SJCRH30 (cell line): ENCODE data around the gene EDEM2. TPM values are rescaled to one million over a fixed set of nuclear protein-coding genes. Genes with fewer than 3 reads are reported as not detected.
"Not testable (repeated sequence)": the region's sequence is repeated elsewhere in the genome, so short reads cannot be mapped to it uniquely, and the experiment has no call there.

Experiments used
- DNase-seq, 2 experiments: peaks; one replicate each; pipeline ENCODE4 v3.0.0-alpha.2; 2015 to 2020
- H3K27ac ChIP-seq: fragments of 250-450 bp; sonication (Bioruptor Pico); 2 replicates; pipeline ENCODE4 v1.5.1; 2020; ENCODE audit warnings: mild to moderate bottlenecking, moderate library complexity
- H3K27me3 ChIP-seq: fragments of 250-450 bp; sonication (Bioruptor Pico); 2 replicates; pipeline ENCODE4 v1.5.1; 2020; ENCODE audit warnings: mild to moderate bottlenecking, moderate library complexity
- H3K36me3 ChIP-seq: fragments of 250-450 bp; sonication (Bioruptor Pico); 2 replicates; pipeline ENCODE4 v1.5.1; 2020; ENCODE audit warnings: mild to moderate bottlenecking, moderate library complexity
- H3K4me1 ChIP-seq: fragments of 250-450 bp; sonication (Bioruptor Pico); 2 replicates; pipeline ENCODE4 v1.5.1; 2020; ENCODE audit warnings: mild to moderate bottlenecking, moderate library complexity
- H3K4me3 ChIP-seq: fragments of 250-450 bp; sonication (Bioruptor Pico); 2 replicates; pipeline ENCODE4 v1.5.1; 2020; ENCODE audit warnings: mild to moderate bottlenecking, moderate library complexity
- H3K9me3 ChIP-seq: fragments of 250-450 bp; sonication (Bioruptor Pico); replicated peaks from 2 replicates; pipeline ENCODE4 v1.5.1; 2020; ENCODE audit warnings: mild to moderate bottlenecking, moderate library complexity
- total RNA-seq: library from RNA; depleted of rRNA; stranded (reverse); fragments of >200 nt; shearing (Covaris generic); gene quantifications from 2 replicates; pipeline ENCODE4 v1.2.3, GENCODE V29; 2014

The EDEM2 gene
- total RNA-seq, 1 experiment from 2014 or later = 19.2 TPM

GRCh38 chr20:35092524-35093266, 54.4 kb downstream of the EDEM2 start, which contains the start of gene TRPC4AP:
Gene TRPC4AP, minus strand, starts transcription at chr20:35092807. Its CDS starts 26 bp downstream, at chr20:35092781.
- H3K9me3 ChIP-seq = 0 out of 2 replicates have a peak, but pooled peaks cover 2% of the 10 kb centered on the region
- H3K36me3 ChIP-seq = peaks cover under 1% of the 10 kb centered on the region; the same call in 1 of the 2 replicates

GRCh38 chr20:35091816-35092523, 55.2 kb downstream of the EDEM2 start:
- Histone ChIP-seq H3K27ac (peak overlapping the region; percentile 68), H3K4me1 (peaks cover 17% of the 10 kb centered on the region; the same call in 1 of the 2 replicates), H3K4me3 (peak overlapping the region; percentile 77), H3K9me3 (0 out of 2 replicates have a peak, but pooled peaks cover 2% of the 10 kb centered on the region), H3K36me3 (peaks cover 4% of the 10 kb centered on the region; the same call in 1 of the 2 replicates), H3K27me3 (no peaks in the 10 kb centered on the region)
- peak; percentile 49 to 76 for DNase-seq

More at GRCh38 chr20:35092524-35093266, 54.4 kb downstream of the EDEM2 start, which contains the start of gene TRPC4AP:
- Histone ChIP-seq H3K4me3 (peak within 1 kb of the TSS; percentile 77), H3K4me1 (peaks cover 14% of the 10 kb centered on the region; the same call in 1 of the 2 replicates), H3K27ac (peak within 1 kb of the TSS; percentile 68), H3K27me3 (no peaks in the 10 kb centered on the region)
- peak; percentile 94 to 98 for DNase-seq

GRCh38 chr20:35088231-35089145, 58.6 kb downstream of the EDEM2 start:
- DNase-seq = no peak
- Histone ChIP-seq H3K4me3 (no peak overlapping the region), H3K9me3 (no peaks in the 10 kb centered on the region), H3K36me3 (peaks cover 10% of the 10 kb centered on the region; the same call in 1 of the 2 replicates), H3K27me3 (no peaks in the 10 kb centered on the region), H3K4me1 (peaks cover 4% of the 10 kb centered on the region; the same call in 1 of the 2 replicates), H3K27ac (no peak overlapping the region)

DNA sequence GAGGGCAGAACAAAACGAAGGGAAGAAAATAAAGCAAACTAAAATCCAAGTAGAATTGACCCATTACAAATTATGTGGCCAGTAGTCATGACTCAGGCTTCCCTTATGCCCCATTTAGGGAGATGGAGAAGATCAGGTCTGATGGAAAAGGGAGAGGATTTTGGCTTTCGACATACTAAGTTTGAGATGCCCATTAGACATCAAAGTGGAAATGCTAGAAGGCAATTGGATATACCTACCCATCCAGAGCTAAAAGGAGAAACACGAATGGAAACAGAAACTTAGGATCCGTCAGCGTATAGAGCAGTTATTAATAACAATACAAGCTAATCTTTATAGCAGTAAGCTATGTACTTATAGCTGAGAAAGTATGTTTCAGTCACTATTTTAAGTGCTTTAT, 59.3 kb downstream of the EDEM2 start:
- DNase-seq = no peak
- no peaks in the 10 kb centered on the region for H3K27me3 ChIP-seq
- H3K4me3 ChIP-seq = no peak overlapping the region
- H3K9me3 ChIP-seq = no peaks in the 10 kb centered on the region
- H3K4me1 ChIP-seq = peaks cover 3% of the 10 kb centered on the region; the same call in 1 of the 2 replicates
- peaks cover 10% of the 10 kb centered on the region; the same call in 1 of the 2 replicates for H3K36me3 ChIP-seq
- H3K27ac ChIP-seq = no peak overlapping the region

DNA sequence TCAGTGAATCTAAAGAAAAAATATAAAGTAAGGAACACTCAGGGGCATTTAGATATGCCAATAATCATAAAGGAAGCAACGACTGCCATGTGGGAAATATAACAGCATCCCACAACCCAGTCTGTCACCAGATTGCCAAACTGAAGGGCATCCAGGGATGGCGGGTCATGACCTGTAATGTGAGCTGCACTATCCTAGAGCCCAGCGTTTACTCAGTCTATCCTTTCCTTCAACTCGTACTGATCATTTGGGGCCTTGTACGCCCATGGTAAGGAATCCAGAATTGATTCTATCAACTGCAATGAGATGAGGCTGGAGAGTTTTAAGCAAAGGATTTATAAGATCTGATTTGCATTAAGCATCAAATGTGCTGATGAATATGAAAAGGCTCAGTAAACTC, 59.8 kb downstream of the EDEM2 start:
- H3K4me3 ChIP-seq = no peak overlapping the region

GRCh38 chr20:35085477-35086225, 61.5 kb downstream of the EDEM2 start:
- no peak for DNase-seq
- peaks cover 13% of the 10 kb centered on the region; the same call in 1 of the 2 replicates for H3K36me3 ChIP-seq
- H3K9me3 ChIP-seq = no peaks in the 10 kb centered on the region
- H3K4me1 ChIP-seq = peaks cover 3% of the 10 kb centered on the region; the same call in 1 of the 2 replicates
- H3K27me3 ChIP-seq = no peaks in the 10 kb centered on the region
- no peak overlapping the region for H3K4me3 ChIP-seq
- H3K27ac ChIP-seq = no peak overlapping the region

More for the DNA sequence above, 59.8 kb downstream of the EDEM2 start:
- Histone ChIP-seq H3K27me3 (no peaks in the 10 kb centered on the region), H3K4me1 (peaks cover 3% of the 10 kb centered on the region; the same call in 1 of the 2 replicates), H3K9me3 (no peaks in the 10 kb centered on the region), H3K36me3 (peaks cover 10% of the 10 kb centered on the region; the same call in 1 of the 2 replicates), H3K27ac (no peak overlapping the region)
- DNase-seq = no peak

GRCh38 chr20:35084998-35085397, 62.1 kb downstream of the EDEM2 start:
- peaks cover 3% of the 10 kb centered on the region; the same call in 1 of the 2 replicates for H3K4me1 ChIP-seq
- H3K9me3 ChIP-seq = no peaks in the 10 kb centered on the region
- H3K27ac ChIP-seq = no peak overlapping the region
- no peak overlapping the region for H3K4me3 ChIP-seq
- peaks cover 13% of the 10 kb centered on the region; the same call in 1 of the 2 replicates for H3K36me3 ChIP-seq
- DNase-seq = no peak
- no peaks in the 10 kb centered on the region for H3K27me3 ChIP-seq

GRCh38 chr20:35080348-35080642, 66.8 kb downstream of the EDEM2 start:
- not testable (repeated sequence) for H3K4me3 ChIP-seq, H3K4me1 ChIP-seq, H3K9me3 ChIP-seq, DNase-seq, H3K27ac ChIP-seq, H3K27me3 ChIP-seq
- H3K36me3 ChIP-seq = peaks cover 49% of the 10 kb centered on the region

DNA sequence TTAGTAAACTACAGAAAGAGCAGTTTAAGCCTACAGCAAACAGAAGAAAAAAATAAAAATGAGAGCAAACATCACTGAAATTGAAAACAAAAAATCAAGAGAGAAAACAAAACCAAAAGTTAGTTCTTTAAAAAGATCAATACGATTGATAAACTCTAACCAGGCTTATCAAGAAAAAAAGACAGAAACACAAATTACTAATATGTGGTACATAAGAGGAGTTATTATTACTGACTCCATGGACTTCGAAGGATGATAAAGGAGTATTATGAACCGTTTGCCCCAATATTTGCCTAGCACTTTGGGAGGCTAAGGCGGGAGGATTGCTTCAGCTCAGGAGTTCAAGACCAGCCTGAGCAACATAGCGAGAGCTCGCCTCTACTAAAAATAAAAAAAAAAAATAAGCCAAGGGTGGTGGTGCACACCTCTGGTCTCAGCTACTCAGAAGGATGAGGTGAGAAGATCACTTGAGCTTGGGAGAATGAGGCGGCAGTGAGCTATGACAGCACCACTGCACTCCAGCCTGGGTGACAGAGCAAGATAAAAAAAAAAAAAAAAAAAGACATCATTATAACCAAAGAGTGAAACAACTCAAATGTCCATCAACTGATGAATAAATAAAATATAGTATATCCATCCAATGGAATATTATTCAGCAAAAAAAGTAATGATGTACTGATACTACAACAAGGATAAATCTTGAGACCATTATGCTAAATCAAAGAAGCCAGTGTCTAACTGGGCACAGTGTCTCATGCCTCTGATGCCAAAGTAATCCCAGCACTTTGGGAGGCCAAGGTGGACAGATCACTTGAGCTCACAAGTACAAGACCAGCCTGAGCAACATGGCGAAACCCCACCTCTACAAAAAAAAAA, 67.4 kb downstream of the EDEM2 start:
- H3K4me1 ChIP-seq = no peaks in the 10 kb centered on the region

GRCh38 chr20:35077872-35078271, 69.3 kb downstream of the EDEM2 start:
- Histone ChIP-seq H3K27me3 (no peaks in the 10 kb centered on the region), H3K36me3 (peaks cover 53% of the 10 kb centered on the region), H3K9me3 (peaks cover 18% of the 10 kb centered on the region), H3K4me3 (no peak overlapping the region), H3K4me1 (no peaks in the 10 kb centered on the region), H3K27ac (no peak overlapping the region)
- DNase-seq = no peak

More for the DNA sequence above, 67.4 kb downstream of the EDEM2 start:
- no peak overlapping the region for H3K4me3 ChIP-seq
- H3K27me3 ChIP-seq = no peaks in the 10 kb centered on the region
- DNase-seq = no peak
- peaks cover 47% of the 10 kb centered on the region for H3K36me3 ChIP-seq
- H3K27ac ChIP-seq = no peak overlapping the region
- peaks cover 7% of the 10 kb centered on the region; the same call in 1 of the 2 replicates for H3K9me3 ChIP-seq

DNA sequence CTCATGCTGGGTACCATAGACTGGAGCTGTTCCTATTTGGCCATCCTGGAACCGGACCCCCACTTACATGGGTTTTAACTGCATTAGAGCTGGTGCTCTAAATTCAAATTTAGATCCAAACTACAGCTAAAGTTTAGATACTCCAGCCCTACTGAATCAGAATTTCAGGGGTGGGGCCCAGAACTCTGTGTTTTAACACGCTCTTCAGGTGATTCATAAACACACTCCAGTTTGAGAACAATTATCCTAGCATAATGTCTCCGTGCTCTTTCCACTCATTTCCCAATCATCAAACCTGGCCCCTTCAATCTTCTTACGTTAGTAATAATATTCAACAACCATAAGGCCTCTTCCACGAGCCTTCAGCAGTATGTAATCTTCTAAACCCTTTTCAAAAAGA, 69.8 kb downstream of the EDEM2 start:
- peaks cover 56% of the 10 kb centered on the region for H3K36me3 ChIP-seq
- no peak overlapping the region for H3K4me3 ChIP-seq
- DNase-seq = no peak
- H3K27me3 ChIP-seq = no peaks in the 10 kb centered on the region
- no peak overlapping the region for H3K27ac ChIP-seq
- H3K4me1 ChIP-seq = no peaks in the 10 kb centered on the region
- H3K9me3 ChIP-seq = peaks cover 19% of the 10 kb centered on the region

- not testable (repeated sequence) for H3K27me3 ChIP-seq, H3K4me1 ChIP-seq, H3K4me3 ChIP-seq, DNase-seq, H3K27ac ChIP-seq
- peaks cover 54% of the 10 kb centered on the region for H3K36me3 ChIP-seq
- H3K9me3 ChIP-seq = peaks cover 23% of the 10 kb centered on the region
Observed at GRCh38 chr20:35071436-35072153, 75.5 kb downstream of the EDEM2 start.
